Measurements from ENCODE around the gene RAPGEF2. TPM values are rescaled to one million over a fixed set of nuclear protein-coding genes. Genes with fewer than 3 reads are reported as not detected.

Gene RAPGEF2
- total RNA-seq, 1 donor from 2014 or later: 32.6 TPM

DNA sequence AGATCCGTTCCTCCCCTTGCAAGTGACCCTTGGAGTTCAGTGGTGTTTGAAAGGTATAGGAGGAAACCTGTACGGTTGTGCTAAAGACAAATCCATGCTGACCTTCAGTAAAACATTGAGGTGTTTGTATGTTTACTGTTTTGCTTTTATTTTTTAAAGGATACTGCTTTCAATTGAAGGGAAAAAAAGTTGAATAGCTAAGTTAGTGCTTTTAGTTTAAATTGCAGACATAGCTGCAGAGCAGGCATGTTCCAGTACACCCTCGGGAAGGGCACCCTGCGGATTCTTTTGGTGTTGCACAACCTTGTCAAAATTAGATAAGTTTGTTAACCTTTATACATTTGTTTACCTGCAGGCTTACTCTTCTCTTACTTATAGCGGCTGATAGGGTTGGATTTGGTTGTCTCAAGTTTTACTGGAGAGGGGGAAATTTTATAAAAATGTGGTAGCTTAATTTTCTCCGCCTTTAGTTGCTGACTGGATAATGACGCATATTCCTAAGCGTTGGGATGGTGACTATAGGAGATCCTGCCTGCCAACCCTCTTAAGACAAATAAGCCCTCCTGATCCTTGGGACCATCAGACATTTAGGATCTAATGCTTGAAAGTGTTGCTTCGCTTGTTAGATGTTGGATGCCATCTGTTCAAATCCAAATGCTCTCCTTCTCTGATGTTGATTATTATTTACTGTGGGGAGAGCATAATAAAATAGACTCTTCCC, 2.0 kb downstream of the RAPGEF2 start:
- Histone ChIP-seq H3K4me3 (ENCODE audit: low read depth, low read length) (peak overlapping the region; percentile 77), H3K36me3 (ENCODE audit: control insufficient read depth, insufficient read depth, low read length) (no peaks in the 10 kb centered on the region), H3K27me3 (ENCODE audit: control insufficient read depth, insufficient read depth, low read length) (no peaks in the 10 kb centered on the region)
- DNase-seq (ENCODE audit: low read depth): no peak
- TF ChIP-seq, protein P1, sequence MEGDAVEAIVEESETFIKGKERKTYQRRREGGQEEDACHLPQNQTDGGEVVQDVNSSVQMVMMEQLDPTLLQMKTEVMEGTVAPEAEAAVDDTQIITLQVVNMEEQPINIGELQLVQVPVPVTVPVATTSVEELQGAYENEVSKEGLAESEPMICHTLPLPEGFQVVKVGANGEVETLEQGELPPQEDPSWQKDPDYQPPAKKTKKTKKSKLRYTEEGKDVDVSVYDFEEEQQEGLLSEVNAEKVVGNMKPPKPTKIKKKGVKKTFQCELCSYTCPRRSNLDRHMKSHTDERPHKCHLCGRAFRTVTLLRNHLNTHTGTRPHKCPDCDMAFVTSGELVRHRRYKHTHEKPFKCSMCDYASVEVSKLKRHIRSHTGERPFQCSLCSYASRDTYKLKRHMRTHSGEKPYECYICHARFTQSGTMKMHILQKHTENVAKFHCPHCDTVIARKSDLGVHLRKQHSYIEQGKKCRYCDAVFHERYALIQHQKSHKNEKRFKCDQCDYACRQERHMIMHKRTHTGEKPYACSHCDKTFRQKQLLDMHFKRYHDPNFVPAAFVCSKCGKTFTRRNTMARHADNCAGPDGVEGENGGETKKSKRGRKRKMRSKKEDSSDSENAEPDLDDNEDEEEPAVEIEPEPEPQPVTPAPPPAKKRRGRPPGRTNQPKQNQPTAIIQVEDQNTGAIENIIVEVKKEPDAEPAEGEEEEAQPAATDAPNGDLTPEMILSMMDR (IDR thresholded peaks at IDR 0.05; ENCODE audit: insufficient read depth, low read length, poor library complexity, severe bottlenecking): no peak

- DNase-seq (ENCODE audit: low read depth): no peak
- H3K4me3 ChIP-seq (ENCODE audit: low read depth, low read length): peak overlapping the region; percentile 77
- TF ChIP-seq, protein P1 (IDR thresholded peaks at IDR 0.05; ENCODE audit: insufficient read depth, low read length, poor library complexity, severe bottlenecking): no peak
- no peaks in the 10 kb centered on the region for H3K27me3 ChIP-seq (ENCODE audit: control insufficient read depth, insufficient read depth, low read length)
- H3K36me3 ChIP-seq (ENCODE audit: control insufficient read depth, insufficient read depth, low read length): no peaks in the 10 kb centered on the region
These were observed 2.9 kb downstream of the RAPGEF2 start for GRCh38 chr4:159105761-159106243.

- TF ChIP-seq, protein P1 (IDR thresholded peaks at IDR 0.05; ENCODE audit: insufficient read depth, low read length, poor library complexity, severe bottlenecking): no peak
- Histone ChIP-seq H3K27me3 (ENCODE audit: control insufficient read depth, insufficient read depth, low read length) (no peaks in the 10 kb centered on the region), H3K4me3 (ENCODE audit: low read depth, low read length) (no peak overlapping the region), H3K36me3 (ENCODE audit: control insufficient read depth, insufficient read depth, low read length) (no peaks in the 10 kb centered on the region)
- DNase-seq (ENCODE audit: low read depth): no peak
These were observed 3.8 kb downstream of the RAPGEF2 start for GRCh38 chr4:159106636-159107035.

DNA sequence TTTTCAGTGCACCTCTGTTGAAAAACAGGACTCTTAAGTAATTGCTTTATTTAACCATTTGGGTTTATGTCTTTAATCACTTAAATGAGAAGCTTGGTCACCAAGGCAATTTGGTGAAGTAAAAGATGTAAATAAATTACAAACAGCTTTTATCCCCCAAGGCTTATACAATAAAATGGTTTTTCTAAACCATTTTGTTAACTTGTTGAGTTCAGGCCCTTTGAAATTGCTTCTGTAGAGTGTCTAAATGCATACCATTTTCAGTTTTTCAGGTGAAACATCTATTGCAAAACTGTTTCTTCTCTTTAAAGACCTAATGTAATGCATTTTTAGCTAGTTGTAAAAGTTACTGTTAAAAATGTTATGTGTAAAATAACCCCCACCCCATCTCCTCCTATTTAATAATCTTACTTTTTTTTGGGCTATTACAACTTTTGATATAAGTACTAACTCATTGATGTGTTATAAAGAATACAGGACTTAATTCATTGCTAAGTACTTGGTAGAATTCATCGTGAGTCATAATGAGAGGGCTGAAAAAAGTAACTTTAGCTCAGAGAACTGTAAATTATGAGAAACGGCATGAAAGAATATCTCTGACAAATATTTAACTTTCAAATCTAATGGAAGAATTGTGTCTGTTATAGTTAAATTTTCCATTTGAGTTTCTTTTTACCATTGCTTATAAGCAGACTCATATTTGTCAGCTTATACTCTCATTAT, 4.5 kb downstream of the RAPGEF2 start:
- DNase-seq (ENCODE audit: low read depth): no peak
- Histone ChIP-seq H3K36me3 (ENCODE audit: control insufficient read depth, insufficient read depth, low read length) (no peaks in the 10 kb centered on the region), H3K27me3 (ENCODE audit: control insufficient read depth, insufficient read depth, low read length) (no peaks in the 10 kb centered on the region), H3K4me3 (ENCODE audit: low read depth, low read length) (no peak overlapping the region)
- TF ChIP-seq, protein P1 (IDR thresholded peaks at IDR 0.05; ENCODE audit: insufficient read depth, low read length, poor library complexity, severe bottlenecking): no peak

DNA sequence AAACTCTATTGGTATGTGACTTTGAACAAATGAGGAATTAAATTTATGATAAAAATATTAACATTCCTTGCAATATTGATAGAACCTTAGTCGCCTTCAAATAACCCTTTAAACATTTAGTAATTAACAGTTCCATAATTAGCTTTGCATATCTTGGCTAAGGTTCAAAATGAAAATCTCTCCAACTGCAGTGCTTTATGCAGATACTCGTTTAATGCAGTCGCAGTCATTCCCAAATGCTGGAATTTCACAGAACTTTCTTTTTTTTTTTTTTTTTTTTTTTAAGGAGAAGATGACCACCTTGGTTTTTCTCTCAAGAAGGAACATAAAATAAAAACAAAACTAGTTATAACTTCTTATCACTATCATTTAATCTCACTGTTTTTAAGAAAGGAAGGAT, 5.2 kb downstream of the RAPGEF2 start:
- no peaks in the 10 kb centered on the region for H3K36me3 ChIP-seq (ENCODE audit: control insufficient read depth, insufficient read depth, low read length)
- TF ChIP-seq, protein P1 (IDR thresholded peaks at IDR 0.05; ENCODE audit: insufficient read depth, low read length, poor library complexity, severe bottlenecking): no peak
- H3K4me3 ChIP-seq (ENCODE audit: low read depth, low read length): no peak overlapping the region
- DNase-seq (ENCODE audit: low read depth): no peak
- H3K27me3 ChIP-seq (ENCODE audit: control insufficient read depth, insufficient read depth, low read length): no peaks in the 10 kb centered on the region
